Upper lobe of left lung (tissue), 6 donors: Measurements from ENCODE around the gene MCM9. TPM values are rescaled to one million over a fixed set of nuclear protein-coding genes. Genes with fewer than 3 reads are reported as not detected.

Source experiments
- ATAC-seq, 2 donors: fragments of 200-7000 bp; cut with Tn5 transposase; one replicate each; pipeline ENCODE4 v1.9.1; 2022; ENCODE audit warnings: mild to moderate bottlenecking in 2 of 2, moderate library complexity in 2 of 2; ENCODE audit not compliant: low FRiP score in 2 of 2
- DNase-seq, 2 donors: peaks; one replicate each; pipeline ENCODE4 v3.0.0-alpha.2; 2019 to 2020
- H3K27ac ChIP-seq, 4 donors: fragments of 200-600 bp; sonication (generic); one replicate each; pipeline ENCODE4 v1.5.1; 2016 to 2019
- H3K27me3 ChIP-seq, 4 donors: fragments of 200-600 bp; sonication (generic); one replicate each; pipeline ENCODE4 v1.5.1; 2017 to 2019
- H3K36me3 ChIP-seq, 4 donors: fragments of 200-600 bp; sonication (generic); one replicate each; pipeline ENCODE4 v1.5.1; 2016 to 2019
- H3K4me1 ChIP-seq, 4 donors: fragments of 200-600 bp; sonication (generic); one replicate each; pipeline ENCODE4 v1.5.1; 2018 to 2019
- H3K4me3 ChIP-seq, 4 donors: fragments of 200-600 bp; sonication (generic); one replicate each; pipeline ENCODE4 v1.5.1; 2017 to 2019; ENCODE audit warnings: mild to moderate bottlenecking in 2 of 4, moderate library complexity in 1 of 4
- H3K9me3 ChIP-seq, 4 donors: fragments of 200-600 bp; sonication (generic); one replicate each; pipeline ENCODE4 v1.5.1; 2018 to 2019
- EP300 ChIP-seq, 4 donors: sonication (generic); formaldehyde crosslinking; IDR thresholded peaks; one replicate each; pipeline ENCODE4 v1.5.1; 2017; ENCODE audit warnings: antibody characterized with exemption in 4 of 4, control low read depth in 2 of 4
- POLR2A ChIP-seq, 4 donors: fragments of 450-650 bp; IDR thresholded peaks; one replicate each; pipeline ENCODE4 v1.5.1; 2016 to 2017; ENCODE audit warnings: antibody characterized with exemption in 4 of 4, mild to moderate bottlenecking in 2 of 4
- POLR2AphosphoS5 ChIP-seq, 2 donors: sonication (generic); formaldehyde crosslinking; IDR thresholded peaks; one replicate each; pipeline ENCODE4 v1.5.1; 2017; ENCODE audit warnings: antibody characterized with exemption in 2 of 2
- whole genome bisulfite sequencing, 2 donors: methylation state at CpG; one replicate each; pipeline ENCODE4 v1.1.5; 2017 to 2018; 5-methylcytosine and 5-hydroxymethylcytosine counted together
- total RNA-seq, 6 donors: library from RNA; depleted of rRNA in 4 of 6; stranded (reverse); fragments of >200 nt in 4 of 6; gene quantifications; one replicate each; pipeline versions ENCODE4 v1.1.0 to v1.2.1, GENCODE V29; 2016 to 2021
- TF ChIP-seq, protein P1 (sequence below), 6 experiments: fragments of 450-650 bp in 4 of 6; fragments of 200-600 bp in 2 of 6; sonication (generic) in 2 of 6; IDR thresholded peaks; one replicate each; pipeline ENCODE4 v1.5.1; 2016 to 2019; ENCODE audit warnings: antibody characterized with exemption in 6 of 6
- donor health status: DM: no; HTN: no; CAD: no; lungs with moderate emphysema.
- donor health status: DM: no; HTN: yes; CAD: no; lungs with severe emphysema.

Gene MCM9
- total RNA-seq, 6 donors from 2014 or later: 19.9 to 62.9 (median 21.5) TPM

DNA sequence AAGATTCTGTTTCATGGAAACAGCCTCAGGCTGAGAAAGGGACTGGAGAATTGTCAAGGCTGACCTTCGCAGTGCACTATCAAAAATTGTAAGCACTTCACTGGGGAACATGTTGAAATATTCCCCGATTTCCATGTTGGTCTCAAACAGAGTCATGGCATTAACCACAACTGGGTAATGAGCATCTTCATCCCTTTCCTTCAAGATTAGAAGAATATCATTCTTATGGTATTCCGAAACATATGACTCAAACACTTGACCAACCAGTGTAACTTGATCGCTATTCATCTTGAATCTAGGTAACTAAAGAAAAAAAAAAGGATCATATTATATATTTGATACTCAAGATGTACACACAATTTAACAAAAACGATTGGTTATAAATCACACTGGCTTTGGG, 3.5 kb downstream of the MCM9 start:
- DNase-seq (no peak), ATAC-seq (no peak)
- H3K4me3 ChIP-seq: no peak overlapping the region
- WGBS, 2 donors: 90 to 92% methylated on average over 5 of the region's 5 CpGs
- TF ChIP-seq, protein P1, sequence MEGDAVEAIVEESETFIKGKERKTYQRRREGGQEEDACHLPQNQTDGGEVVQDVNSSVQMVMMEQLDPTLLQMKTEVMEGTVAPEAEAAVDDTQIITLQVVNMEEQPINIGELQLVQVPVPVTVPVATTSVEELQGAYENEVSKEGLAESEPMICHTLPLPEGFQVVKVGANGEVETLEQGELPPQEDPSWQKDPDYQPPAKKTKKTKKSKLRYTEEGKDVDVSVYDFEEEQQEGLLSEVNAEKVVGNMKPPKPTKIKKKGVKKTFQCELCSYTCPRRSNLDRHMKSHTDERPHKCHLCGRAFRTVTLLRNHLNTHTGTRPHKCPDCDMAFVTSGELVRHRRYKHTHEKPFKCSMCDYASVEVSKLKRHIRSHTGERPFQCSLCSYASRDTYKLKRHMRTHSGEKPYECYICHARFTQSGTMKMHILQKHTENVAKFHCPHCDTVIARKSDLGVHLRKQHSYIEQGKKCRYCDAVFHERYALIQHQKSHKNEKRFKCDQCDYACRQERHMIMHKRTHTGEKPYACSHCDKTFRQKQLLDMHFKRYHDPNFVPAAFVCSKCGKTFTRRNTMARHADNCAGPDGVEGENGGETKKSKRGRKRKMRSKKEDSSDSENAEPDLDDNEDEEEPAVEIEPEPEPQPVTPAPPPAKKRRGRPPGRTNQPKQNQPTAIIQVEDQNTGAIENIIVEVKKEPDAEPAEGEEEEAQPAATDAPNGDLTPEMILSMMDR (IDR thresholded peaks at IDR 0.05): no peak
- no peak for TF ChIP-seq POLR2AphosphoS5 (IDR thresholded peaks at IDR 0.05)
- peaks cover 0 to 39% (median 12%) of the 10 kb centered on the region in 4 donors for H3K36me3 ChIP-seq
- no peaks in the 10 kb centered on the region for H3K9me3 ChIP-seq
- H3K4me1 ChIP-seq: peaks cover 3 to 15% (median 9%) of the 10 kb centered on the region in 4 donors
- H3K27me3 ChIP-seq: no peaks in the 10 kb centered on the region
- no peak overlapping the region for H3K27ac ChIP-seq

DNA sequence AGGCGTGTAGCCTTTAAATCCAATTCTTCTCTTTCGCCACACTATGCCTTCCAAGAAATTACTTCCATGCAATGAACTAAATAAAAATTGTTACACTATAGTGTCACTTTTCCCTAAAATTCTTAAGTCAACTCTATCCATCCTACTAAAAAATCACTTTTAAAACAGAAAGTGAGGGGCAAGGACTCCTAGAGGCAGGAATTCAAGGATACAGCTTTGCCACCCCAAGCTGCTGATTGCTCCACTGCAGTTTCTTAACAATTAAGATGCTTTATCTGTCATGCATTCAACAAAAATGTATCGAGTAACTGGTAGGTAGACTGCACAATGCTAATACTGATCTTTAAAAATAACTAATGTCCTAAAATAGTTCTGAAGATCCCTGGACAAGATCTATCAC, 4.3 kb downstream of the MCM9 start:
- WGBS, 2 donors: 91 to 96% methylated on average over 3 of the region's 3 CpGs
- H3K36me3 ChIP-seq: peaks cover 0 to 39% (median 12%) of the 10 kb centered on the region in 4 donors
- no peak overlapping the region for H3K4me3 ChIP-seq
- H3K27me3 ChIP-seq: no peaks in the 10 kb centered on the region
- no peak for TF ChIP-seq POLR2A (IDR thresholded peaks at IDR 0.05)
- TF ChIP-seq, protein P1 (IDR thresholded peaks at IDR 0.05): no peak
- no peak for TF ChIP-seq EP300 (IDR thresholded peaks at IDR 0.05)
- TF ChIP-seq POLR2AphosphoS5 (IDR thresholded peaks at IDR 0.05): no peak
- no peak overlapping the region for H3K27ac ChIP-seq
- ATAC-seq: no peak
- H3K4me1 ChIP-seq: peaks cover 3 to 15% (median 6%) of the 10 kb centered on the region in 4 donors
- no peaks in the 10 kb centered on the region for H3K9me3 ChIP-seq
- no peak for DNase-seq

DNA sequence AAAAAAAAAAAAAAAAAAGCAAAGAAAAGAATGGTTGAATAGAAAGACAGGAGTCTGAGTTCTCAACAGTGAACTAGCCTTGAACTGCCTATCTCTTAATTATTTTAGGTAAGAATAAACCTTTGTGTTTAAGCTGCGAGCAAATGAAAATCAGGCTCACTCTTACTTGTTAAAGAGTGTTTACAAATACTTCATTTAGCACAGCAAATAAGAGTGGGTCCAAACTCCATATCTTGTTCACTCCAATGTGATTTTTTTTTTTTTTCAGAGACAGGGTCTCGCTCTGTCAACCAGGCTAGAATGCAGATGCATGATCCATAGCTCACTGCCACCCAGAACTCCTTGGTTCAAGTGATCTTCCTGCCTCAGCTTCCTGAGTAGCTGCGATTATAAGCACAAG, 11.9 kb downstream of the MCM9 start:
- ATAC-seq: no peak
- peaks cover 12 to 64% (median 30%) of the 10 kb centered on the region in 4 donors for H3K36me3 ChIP-seq
- TF ChIP-seq, protein P1 (IDR thresholded peaks at IDR 0.05): no peak
- TF ChIP-seq POLR2AphosphoS5 (IDR thresholded peaks at IDR 0.05) (no peak), EP300 (IDR thresholded peaks at IDR 0.05) (no peak)
- WGBS, 2 donors: 63 to 71% methylated on average over 3 of the region's 3 CpGs
- H3K4me3 ChIP-seq: no peak overlapping the region
- H3K4me1 ChIP-seq: no peaks in the 10 kb centered on the region
- no peaks in the 10 kb centered on the region for H3K9me3 ChIP-seq
- DNase-seq: no peak
- H3K27me3 ChIP-seq: no peaks in the 10 kb centered on the region
- H3K27ac ChIP-seq: no peak overlapping the region

DNA sequence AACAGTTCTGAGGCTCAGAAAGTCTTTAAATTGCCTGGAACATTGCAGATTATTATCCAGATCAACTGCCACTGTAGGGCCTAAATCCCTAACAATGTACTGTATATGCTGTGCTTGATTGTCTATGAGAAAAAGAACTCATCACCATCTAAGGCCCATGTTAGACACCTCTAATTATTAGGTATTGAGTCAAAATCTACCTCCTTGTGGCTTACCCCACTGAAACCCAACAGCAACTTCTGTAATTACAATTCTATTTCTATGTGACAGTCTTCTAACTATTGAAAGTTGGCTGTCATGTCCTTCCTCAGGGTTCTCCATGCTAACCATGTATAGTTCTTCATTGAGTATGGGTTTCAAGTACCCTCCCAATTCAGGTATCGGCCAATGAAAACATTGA, 13.9 kb downstream of the MCM9 start:
- TF ChIP-seq EP300 (IDR thresholded peaks at IDR 0.05): no peak
- TF ChIP-seq, protein P1 (IDR thresholded peaks at IDR 0.05): no peak
- no peak for TF ChIP-seq POLR2AphosphoS5 (IDR thresholded peaks at IDR 0.05)
- no peak for TF ChIP-seq POLR2A (IDR thresholded peaks at IDR 0.05)
- Histone ChIP-seq H3K4me1 (no peaks in the 10 kb centered on the region), H3K27me3 (no peaks in the 10 kb centered on the region), H3K4me3 (no peak overlapping the region), H3K36me3 (peaks cover 19 to 71% (median 33%) of the 10 kb centered on the region in 4 donors), H3K9me3 (no peaks in the 10 kb centered on the region), H3K27ac (no peak overlapping the region)
- DNase-seq (no peak), ATAC-seq (no peak)
- 100% methylated on average over 1 of the region's 1 CpG for WGBS, 2 donors

DNA sequence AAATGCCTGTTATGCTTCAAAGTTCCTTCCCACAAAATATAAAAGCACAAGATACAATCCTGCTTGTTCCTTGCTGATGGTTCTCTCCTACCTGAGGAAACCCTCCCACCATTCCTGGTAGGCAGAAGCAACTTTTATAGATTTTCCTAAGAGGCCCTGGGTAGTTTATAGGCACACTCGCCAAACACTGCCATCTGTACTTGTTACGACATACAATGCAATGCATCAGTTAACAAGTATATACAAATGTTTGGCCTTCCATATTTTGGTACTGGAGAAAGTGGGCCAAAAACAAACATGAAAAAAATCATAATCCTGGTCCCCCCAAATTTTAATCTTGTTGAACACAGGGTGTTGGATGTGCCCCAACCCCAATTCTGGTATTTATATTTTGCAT, 16.6 kb downstream of the MCM9 start:
- TF ChIP-seq, protein P1 (IDR thresholded peaks at IDR 0.05): no peak
- TF ChIP-seq EP300 (IDR thresholded peaks at IDR 0.05) (no peak), POLR2AphosphoS5 (IDR thresholded peaks at IDR 0.05) (no peak), POLR2A (IDR thresholded peaks at IDR 0.05) (no peak)
- no peak overlapping the region for H3K27ac ChIP-seq
- 87 to 90% methylated on average over 2 of the region's 2 CpGs for WGBS, 2 donors
- ATAC-seq (no peak), DNase-seq (no peak)
- no peaks in the 10 kb centered on the region for H3K4me1 ChIP-seq
- peaks cover 19 to 79% (median 32%) of the 10 kb centered on the region in 4 donors for H3K36me3 ChIP-seq
- H3K4me3 ChIP-seq: no peak overlapping the region
- no peaks in the 10 kb centered on the region for H3K9me3 ChIP-seq
- no peaks in the 10 kb centered on the region for H3K27me3 ChIP-seq
